Natural killer cell (primary cell): ENCODE data around the gene PROX1. TPM values are rescaled to one million over a fixed set of nuclear protein-coding genes. Genes with fewer than 3 reads are reported as not detected.

Experiments
- ATAC-seq, 3 donors: fragments of 150-1000 bp in 2 of 3; fragments of 200-7000 bp in 1 of 3; cut with Tn5 transposase; 1 replicate in 1 of 3; 2 replicates in 2 of 3; pipeline ENCODE4 v1.10.0; 2021; ENCODE audit warnings: mild to moderate bottlenecking in 2 of 3, moderate library complexity in 2 of 3
- DNase-seq, 2 donors: peaks; one replicate each; pipeline versions ENCODE4 v3.0.0 to v3.0.0-alpha.2; 2013 to 2021; ENCODE audit warnings: mixed read lengths in 1 of 2
- H3K27ac ChIP-seq: one replicate; pipeline ENCODE4 v1.5.1; 2013; ENCODE audit warnings: mild to moderate bottlenecking, low read length
- H3K27me3 ChIP-seq: one replicate; pipeline ENCODE4 v1.6.1; 2013; ENCODE audit warnings: low read length; ENCODE audit not compliant: control insufficient read depth, insufficient read depth
- H3K36me3 ChIP-seq: one replicate; pipeline ENCODE4 v1.6.1; 2013; ENCODE audit warnings: low read length; ENCODE audit not compliant: control insufficient read depth, insufficient read depth
- H3K4me1 ChIP-seq: one replicate; pipeline ENCODE4 v1.6.1; 2013; ENCODE audit warnings: low read length; ENCODE audit not compliant: control insufficient read depth, insufficient read depth
- H3K4me3 ChIP-seq: one replicate; pipeline ENCODE4 v1.5.1; 2013; ENCODE audit warnings: low read length
- H3K9me3 ChIP-seq: one replicate; pipeline ENCODE4 v1.6.1; 2013; ENCODE audit warnings: low read length; ENCODE audit not compliant: control insufficient read depth, insufficient read depth
- H3K27ac Mint-ChIP-seq, 2 donors: one replicate each; pipeline ENCODE4 v1.8.0; 2022; ENCODE audit warnings: mild to moderate bottlenecking in 2 of 2, mixed read lengths in 2 of 2, moderate library complexity in 1 of 2
- H3K27me3 Mint-ChIP-seq, 2 donors: one replicate each; pipeline ENCODE4 v1.8.0; 2022; ENCODE audit warnings: low read depth in 2 of 2, mixed read lengths in 2 of 2
- H3K36me3 Mint-ChIP-seq: one replicate; pipeline ENCODE4 v1.8.0; 2022; ENCODE audit warnings: mixed read lengths
- H3K4me1 Mint-ChIP-seq, 2 donors: one replicate each; pipeline ENCODE4 v1.8.0; 2022; ENCODE audit warnings: mixed read lengths in 2 of 2
- H3K4me3 Mint-ChIP-seq: one replicate; pipeline ENCODE4 v1.8.0; 2022; ENCODE audit warnings: mild to moderate bottlenecking, moderate library complexity, mixed read lengths
- H3K9me3 Mint-ChIP-seq, 2 donors: one replicate each; pipeline ENCODE4 v1.8.0; 2022; ENCODE audit warnings: mixed read lengths in 2 of 2
- WGBS: methylation state at CpG from one replicate; pipeline ENCODE4 v1.1.7; 2013; ENCODE audit warnings: missing lambda C conversion rate; ENCODE audit not compliant: insufficient coverage; 5-methylcytosine and 5-hydroxymethylcytosine counted together
- intact Hi-C: fragments of 100-400 bp; cut with micrococcal nuclease; formaldehyde crosslinking; loops from one replicate; pipeline ENCODE4 v1.14.2; 2022
- total RNA-seq, 4 donors: library from RNA; stranded (reverse); fragments of 120-200 nt in 1 of 4; gene quantifications; one replicate each; pipeline versions ENCODE4 v1.2.3 to v1.2.4, GENCODE V29; 2013 to 2022
- TF ChIP-seq, protein P1 (sequence below): fragments of 200-600 bp; IDR thresholded peaks from one replicate; pipeline ENCODE4 v1.8.0; 2022; ENCODE audit warnings: antibody characterized with exemption

The PROX1 gene
- total RNA-seq, 3 donors from 2014 or later (not counting 1 experiment from before 2014, with no cell fraction given) = not detected

DNA sequence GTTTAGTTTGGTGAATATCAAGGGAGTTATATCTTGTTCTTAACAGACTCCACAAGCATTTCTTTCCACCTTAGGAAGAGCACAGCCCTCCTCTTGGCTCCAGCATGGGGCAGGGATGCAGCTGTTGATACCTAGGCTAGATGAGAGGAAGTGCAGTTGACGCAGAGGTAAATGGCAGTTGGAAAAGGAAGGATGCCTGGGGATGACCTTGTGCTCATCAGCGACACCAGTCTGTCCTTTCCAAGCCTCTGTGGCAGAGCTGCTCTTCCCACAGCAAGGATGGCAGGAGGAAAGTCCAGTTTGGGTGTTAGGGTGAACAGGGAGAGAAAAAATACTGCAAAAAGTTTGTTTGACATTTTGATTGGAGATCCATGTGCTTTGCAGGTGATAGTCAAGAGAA is 6.2 kb downstream of the PROX1 start:
- TF ChIP-seq, protein P1, sequence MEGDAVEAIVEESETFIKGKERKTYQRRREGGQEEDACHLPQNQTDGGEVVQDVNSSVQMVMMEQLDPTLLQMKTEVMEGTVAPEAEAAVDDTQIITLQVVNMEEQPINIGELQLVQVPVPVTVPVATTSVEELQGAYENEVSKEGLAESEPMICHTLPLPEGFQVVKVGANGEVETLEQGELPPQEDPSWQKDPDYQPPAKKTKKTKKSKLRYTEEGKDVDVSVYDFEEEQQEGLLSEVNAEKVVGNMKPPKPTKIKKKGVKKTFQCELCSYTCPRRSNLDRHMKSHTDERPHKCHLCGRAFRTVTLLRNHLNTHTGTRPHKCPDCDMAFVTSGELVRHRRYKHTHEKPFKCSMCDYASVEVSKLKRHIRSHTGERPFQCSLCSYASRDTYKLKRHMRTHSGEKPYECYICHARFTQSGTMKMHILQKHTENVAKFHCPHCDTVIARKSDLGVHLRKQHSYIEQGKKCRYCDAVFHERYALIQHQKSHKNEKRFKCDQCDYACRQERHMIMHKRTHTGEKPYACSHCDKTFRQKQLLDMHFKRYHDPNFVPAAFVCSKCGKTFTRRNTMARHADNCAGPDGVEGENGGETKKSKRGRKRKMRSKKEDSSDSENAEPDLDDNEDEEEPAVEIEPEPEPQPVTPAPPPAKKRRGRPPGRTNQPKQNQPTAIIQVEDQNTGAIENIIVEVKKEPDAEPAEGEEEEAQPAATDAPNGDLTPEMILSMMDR = no peak
- H3K27me3 Mint-ChIP-seq = peaks cover 25 to 45% of the 10 kb centered on the region in 2 donors
- peaks cover 26% of the 10 kb centered on the region for H3K27me3 ChIP-seq

DNA sequence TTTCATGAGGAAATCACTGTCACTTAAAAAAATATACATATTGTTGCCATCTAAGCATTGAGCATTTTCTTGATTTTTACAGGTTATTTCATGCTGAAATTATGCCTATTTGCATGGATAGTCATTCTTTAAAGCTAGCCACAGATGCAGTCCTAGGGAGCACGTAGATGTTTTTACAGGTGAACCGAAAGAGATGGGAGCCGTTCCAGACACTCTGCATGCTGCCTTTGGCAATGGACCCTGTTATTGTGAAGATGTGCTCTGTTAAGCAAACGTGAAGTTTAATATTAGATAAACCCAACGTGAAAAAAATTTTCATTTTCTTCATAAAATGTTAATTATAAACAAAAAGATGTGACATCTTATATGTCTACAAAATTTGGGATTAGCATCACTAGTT is 7.1 kb downstream of the PROX1 start:
- WGBS = 84% methylated on average over 3 of the region's 5 CpGs
- intact Hi-C loops = no loop called here
- Histone ChIP-seq H3K9me3 (no peaks in the 10 kb centered on the region), H3K4me3 (no peak overlapping the region), H3K27ac (no peak overlapping the region), H3K4me1 (no peaks in the 10 kb centered on the region), H3K36me3 (no peaks in the 10 kb centered on the region), H3K27me3 (peaks cover 16% of the 10 kb centered on the region)
- no peaks in the 10 kb centered on the region for H3K36me3 Mint-ChIP-seq
- no peak for ATAC-seq
- H3K27ac Mint-ChIP-seq = no peak overlapping the region
- no peaks in the 10 kb centered on the region for H3K4me1 Mint-ChIP-seq
- TF ChIP-seq, protein P1 = no peak
- DNase-seq = no peak
- H3K9me3 Mint-ChIP-seq = no peaks in the 10 kb centered on the region
- H3K27me3 Mint-ChIP-seq = peaks cover 19 to 36% of the 10 kb centered on the region in 2 donors
- H3K4me3 Mint-ChIP-seq = no peak overlapping the region

More for the DNA sequence above, 6.2 kb downstream of the PROX1 start:
- peaks cover 3 to 6% of the 10 kb centered on the region in 2 donors for H3K4me1 Mint-ChIP-seq
- no peaks in the 10 kb centered on the region for H3K36me3 ChIP-seq
- H3K4me3 ChIP-seq = no peak overlapping the region
- no peak overlapping the region for H3K27ac ChIP-seq
- H3K9me3 ChIP-seq = peaks cover 5% of the 10 kb centered on the region
- no peaks in the 10 kb centered on the region for H3K9me3 Mint-ChIP-seq
- ATAC-seq = no peak
- H3K4me1 ChIP-seq = peaks cover 9% of the 10 kb centered on the region
- no peak for DNase-seq
- H3K27ac Mint-ChIP-seq = no peak overlapping the region
- H3K36me3 Mint-ChIP-seq = peaks cover 3% of the 10 kb centered on the region
- no peak overlapping the region for H3K4me3 Mint-ChIP-seq
- intact Hi-C loops = no loop called here
- WGBS = 34% methylated on average over 2 of the region's 2 CpGs

DNA sequence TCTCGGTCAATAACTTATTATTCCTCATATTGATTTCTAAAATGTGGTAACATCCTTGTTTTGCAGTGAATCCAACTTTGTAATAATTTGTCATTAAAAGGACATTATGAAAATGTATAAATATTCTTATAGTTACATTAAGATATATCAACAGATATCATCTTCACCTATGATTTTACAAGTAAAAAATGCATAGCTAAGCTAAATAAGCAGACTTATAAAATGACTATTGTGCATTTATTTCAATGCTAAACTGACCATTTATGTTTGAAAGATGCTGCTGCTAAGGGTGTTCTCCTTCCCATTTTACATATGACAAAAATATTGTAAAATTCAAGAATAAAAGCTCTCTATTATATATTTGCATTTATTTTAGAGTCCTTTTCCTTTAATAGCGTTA is 7.8 kb downstream of the PROX1 start:
- Histone ChIP-seq H3K27me3 (peaks cover 11% of the 10 kb centered on the region), H3K36me3 (no peaks in the 10 kb centered on the region), H3K9me3 (no peaks in the 10 kb centered on the region), H3K4me1 (no peaks in the 10 kb centered on the region), H3K27ac (no peak overlapping the region), H3K4me3 (no peak overlapping the region)
- H3K36me3 Mint-ChIP-seq = no peaks in the 10 kb centered on the region
- no peak for DNase-seq
- H3K4me1 Mint-ChIP-seq = no peaks in the 10 kb centered on the region
- intact Hi-C loops = no loop called here
- no CpG with 5 or more reads among the region's 2 CpGs for WGBS
- no peak overlapping the region for H3K27ac Mint-ChIP-seq
- ATAC-seq = no peak
- TF ChIP-seq, protein P1 = no peak
- H3K4me3 Mint-ChIP-seq = no peak overlapping the region
- H3K27me3 Mint-ChIP-seq = peaks cover 16 to 31% of the 10 kb centered on the region in 2 donors
- no peaks in the 10 kb centered on the region for H3K9me3 Mint-ChIP-seq

DNA sequence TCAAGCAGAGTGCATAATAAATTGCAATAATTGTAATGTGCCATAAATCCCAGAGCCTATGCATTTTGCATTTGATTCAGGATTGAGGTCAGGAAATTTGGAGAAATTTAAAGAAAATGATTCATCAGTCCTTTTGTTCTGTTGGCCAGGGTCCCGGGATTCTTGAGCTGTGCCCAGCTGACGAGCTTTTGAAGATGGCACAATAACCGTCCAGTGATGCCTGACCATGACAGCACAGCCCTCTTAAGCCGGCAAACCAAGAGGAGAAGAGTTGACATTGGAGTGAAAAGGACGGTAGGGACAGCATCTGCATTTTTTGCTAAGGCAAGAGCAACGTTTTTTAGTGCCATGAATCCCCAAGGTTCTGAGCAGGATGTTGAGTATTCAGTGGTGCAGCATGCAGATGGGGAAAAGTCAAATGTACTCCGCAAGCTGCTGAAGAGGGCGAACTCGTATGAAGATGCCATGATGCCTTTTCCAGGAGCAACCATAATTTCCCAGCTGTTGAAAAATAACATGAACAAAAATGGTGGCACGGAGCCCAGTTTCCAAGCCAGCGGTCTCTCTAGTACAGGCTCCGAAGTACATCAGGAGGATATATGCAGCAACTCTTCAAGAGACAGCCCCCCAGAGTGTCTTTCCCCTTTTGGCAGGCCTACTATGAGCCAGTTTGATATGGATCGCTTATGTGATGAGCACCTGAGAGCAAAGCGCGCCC is 8.7 kb downstream of the PROX1 start:
- no peaks in the 10 kb centered on the region for H3K36me3 ChIP-seq
- H3K9me3 ChIP-seq = no peaks in the 10 kb centered on the region
- no peaks in the 10 kb centered on the region for H3K4me1 ChIP-seq
- intact Hi-C loops = no loop called here
- ATAC-seq = no peak
- no peak overlapping the region for H3K27ac Mint-ChIP-seq
- no peaks in the 10 kb centered on the region for H3K36me3 Mint-ChIP-seq
- TF ChIP-seq, protein P1 = no peak
- 89% methylated on average over 15 of the region's 15 CpGs for WGBS
- H3K4me3 ChIP-seq = no peak overlapping the region
- peaks cover 2% of the 10 kb centered on the region for H3K27me3 ChIP-seq
- H3K27me3 Mint-ChIP-seq = peaks cover 8 to 22% of the 10 kb centered on the region in 2 donors
- no peaks in the 10 kb centered on the region for H3K9me3 Mint-ChIP-seq
- no peaks in the 10 kb centered on the region for H3K4me1 Mint-ChIP-seq
- H3K27ac ChIP-seq = no peak overlapping the region
- no peak overlapping the region for H3K4me3 Mint-ChIP-seq
- no peak for DNase-seq
